GM21786 (cell line): Measurements from ENCODE around the gene POLDIP3.

Experiments used
- ATAC-seq: cut with Tn5 transposase; IDR thresholded peaks from one replicate; pipeline ENCODE4 v1.9.1; 2021; ENCODE audit not compliant: unreplicated experiment

Gene POLDIP3

GRCh38 chr22:42642806-42643633, 28.3 kb upstream of the POLDIP3 start:
- ATAC-seq = no peak

- ATAC-seq = no peak
Measured at GRCh38 chr22:42641801-42642413, 27.2 kb upstream of the POLDIP3 start.

GRCh38 chr22:42639541-42640241, 25.0 kb upstream of the POLDIP3 start:
- no peak for ATAC-seq

GRCh38 chr22:42637555-42637954, 22.9 kb upstream of the POLDIP3 start:
- ATAC-seq = no peak

- no peak for ATAC-seq
Measured at GRCh38 chr22:42636506-42636905, 21.8 kb upstream of the POLDIP3 start.

GRCh38 chr22:42635531-42635930, 20.8 kb upstream of the POLDIP3 start:
- ATAC-seq = no peak

GRCh38 chr22:42633013-42633412, 18.3 kb upstream of the POLDIP3 start:
- no peak for ATAC-seq

GRCh38 chr22:42632096-42632495, 17.4 kb upstream of the POLDIP3 start:
- ATAC-seq = no peak

- ATAC-seq = no peak
Measured at GRCh38 chr22:42630901-42631602, 16.4 kb upstream of the POLDIP3 start.

GRCh38 chr22:42630211-42630610, 15.5 kb upstream of the POLDIP3 start:
- ATAC-seq = no peak

GRCh38 chr22:42627981-42628380, 13.3 kb upstream of the POLDIP3 start:
- ATAC-seq = no peak

GRCh38 chr22:42626951-42627625, 12.4 kb upstream of the POLDIP3 start:
- ATAC-seq = no peak

GRCh38 chr22:42626431-42626830, 11.7 kb upstream of the POLDIP3 start:
- ATAC-seq = no peak

GRCh38 chr22:42625416-42625815, 10.7 kb upstream of the POLDIP3 start:
- ATAC-seq = no peak

- no peak for ATAC-seq
Measured at GRCh38 chr22:42624551-42625106, 9.9 kb upstream of the POLDIP3 start.

- no peak for ATAC-seq
Measured at GRCh38 chr22:42623756-42624441, 9.2 kb upstream of the POLDIP3 start.

GRCh38 chr22:42623301-42623751, 8.6 kb upstream of the POLDIP3 start:
- no peak for ATAC-seq

- ATAC-seq = no peak
Measured at GRCh38 chr22:42622061-42622710, 7.5 kb upstream of the POLDIP3 start.

GRCh38 chr22:42621505-42622002, 6.9 kb upstream of the POLDIP3 start:
- no peak for ATAC-seq
